MM.1S (cell line): ENCODE results near the gene SUPT16H.
A peak's percentile ranks its signal among the peaks of the same experiment; 100 is the strongest.

Experiments used
- DNase-seq: peaks from one replicate; pipeline ENCODE4 v3.0.0-alpha.2; 2015
- H2AFZ ChIP-seq: fragments of 300-600 bp; sonication (generic); 2 replicates; pipeline ENCODE4 v1.6.0; 2016; ENCODE audit warnings: antibody characterized with exemption, low read length
- H3F3A ChIP-seq: fragments of 300-600 bp; sonication (generic); 2 replicates; pipeline ENCODE4 v1.6.1; 2016; ENCODE audit warnings: mild to moderate bottlenecking, antibody characterized with exemption, low read length, moderate library complexity, mixed read lengths; ENCODE audit not compliant: insufficient read depth
- H3K27ac ChIP-seq: fragments of 300-600 bp; sonication (generic); 2 replicates; pipeline ENCODE4 v1.5.1; 2016; ENCODE audit warnings: mild to moderate bottlenecking, low read length
- H3K27me3 ChIP-seq: fragments of 300-600 bp; sonication (generic); replicated peaks from 2 replicates; pipeline ENCODE4 v1.6.0; 2016; ENCODE audit warnings: low read length; ENCODE audit not compliant: insufficient read depth
- H3K36me3 ChIP-seq: fragments of 300-600 bp; sonication (generic); replicated peaks from 2 replicates; pipeline ENCODE4 v1.6.1; 2016; ENCODE audit warnings: mild to moderate bottlenecking, low read length, mixed read lengths; ENCODE audit not compliant: insufficient read depth
- H3K4me1 ChIP-seq: fragments of 300-600 bp; sonication (generic); 2 replicates; pipeline ENCODE4 v1.6.1; 2016; ENCODE audit warnings: low read length, mixed read lengths
- H3K4me2 ChIP-seq: fragments of 300-600 bp; sonication (generic); 2 replicates; pipeline ENCODE4 v1.6.0; 2016; ENCODE audit warnings: low read depth, low read length
- H3K4me3 ChIP-seq: fragments of 300-600 bp; sonication (generic); 2 replicates; pipeline ENCODE4 v1.5.1; 2016; ENCODE audit warnings: low read length, mixed read lengths
- H3K79me2 ChIP-seq: fragments of 300-600 bp; sonication (generic); 2 replicates; pipeline ENCODE4 v1.6.1; 2016; ENCODE audit warnings: mixed run types, low read length, mixed read lengths
- H3K9ac ChIP-seq: fragments of 300-600 bp; sonication (generic); 2 replicates; pipeline ENCODE4 v1.6.1; 2016; ENCODE audit warnings: low read length, mixed read lengths
- H3K9me2 ChIP-seq: fragments of 300-600 bp; sonication (generic); replicated peaks from 2 replicates; pipeline ENCODE4 v1.6.1; 2016; ENCODE audit warnings: mild to moderate bottlenecking, low read length, mixed read lengths; ENCODE audit not compliant: insufficient read depth
- H3K9me3 ChIP-seq: fragments of 300-600 bp; sonication (generic); replicated peaks from 2 replicates; pipeline ENCODE4 v1.6.1; 2016; ENCODE audit warnings: mild to moderate bottlenecking, low read length, mixed read lengths; ENCODE audit not compliant: insufficient read depth
- H4K20me1 ChIP-seq: fragments of 300-600 bp; sonication (generic); 2 replicates; pipeline ENCODE4 v1.6.1; 2016; ENCODE audit warnings: mild to moderate bottlenecking, low read length, moderate library complexity, mixed read lengths; ENCODE audit not compliant: insufficient read depth
- CTCF ChIP-seq: fragments of 300-600 bp; sonication (generic); IDR thresholded peaks from 2 replicates; pipeline ENCODE4 v1.5.1; 2016; ENCODE audit warnings: antibody characterized with exemption, low read length, mixed read lengths
- EZH2 ChIP-seq: fragments of 300-600 bp; sonication (generic); optimal IDR thresholded peaks from 2 replicates; pipeline ENCODE3; 2017; ENCODE audit warnings: low read depth, mild to moderate bottlenecking, antibody characterized with exemption, low read length, mixed read lengths
- EZH2phosphoT487 ChIP-seq: fragments of 300-600 bp; sonication (generic); IDR thresholded peaks from 2 replicates; pipeline ENCODE4 v1.6.1; 2018; ENCODE audit warnings: antibody characterized with exemption, low read length

Gene SUPT16H

GRCh38 chr14:21395450-21395849 lies 11.6 kb upstream of the SUPT16H start:
- Histone ChIP-seq H3K4me3 (no peak overlapping the region), H3K27ac (no peak overlapping the region), H3K27me3 (no peaks in the 10 kb centered on the region), H3K4me1 (no peaks in the 10 kb centered on the region), H3K4me2 (no peak overlapping the region), H3K9me3 (no peaks in the 10 kb centered on the region), H3F3A (no peaks in the 10 kb centered on the region), H3K9ac (no peak overlapping the region), H2AFZ (no peak overlapping the region), H4K20me1 (no peaks in the 10 kb centered on the region), H3K36me3 (no peaks in the 10 kb centered on the region), H3K79me2 (no peaks in the 10 kb centered on the region), H3K9me2 (no peaks in the 10 kb centered on the region)
- TF ChIP-seq CTCF (no peak), EZH2 (no peak), EZH2phosphoT487 (no peak)
- no peak for DNase-seq

GRCh38 chr14:21385188-21385904 lies 1.5 kb upstream of the SUPT16H start:
- Histone ChIP-seq H3K4me2 (peak overlapping the region; percentile 84), H3F3A (peaks cover 10% of the 10 kb centered on the region; the same call in 1 of the 2 replicates), H3K9ac (peak overlapping the region; percentile 88; the same call in 1 of the 2 replicates), H3K9me3 (no peaks in the 10 kb centered on the region), H3K27me3 (no peaks in the 10 kb centered on the region), H2AFZ (no peak overlapping the region), H4K20me1 (no peaks in the 10 kb centered on the region), H3K4me3 (peak overlapping the region; percentile 87; the same call in 1 of the 2 replicates), H3K4me1 (peaks cover 10% of the 10 kb centered on the region; the same call in 1 of the 2 replicates), H3K79me2 (peaks cover 35% of the 10 kb centered on the region), H3K9me2 (no peaks in the 10 kb centered on the region), H3K36me3 (no peaks in the 10 kb centered on the region; the same call in 1 of the 2 replicates), H3K27ac (peak overlapping the region; percentile 88; the same call in 1 of the 2 replicates)
- TF ChIP-seq CTCF: no peak
- TF ChIP-seq EZH2phosphoT487: no peak
- TF ChIP-seq EZH2: no peak
- DNase-seq: no peak

- peak overlapping the region; percentile 82 for H2AFZ ChIP-seq
- no peaks in the 10 kb centered on the region for H3K27me3 ChIP-seq
- TF ChIP-seq CTCF (no peak), EZH2phosphoT487 (no peak)
- peak overlapping the region; percentile 88; the same call in 1 of the 2 replicates for H3K27ac ChIP-seq
- H3K9me2 ChIP-seq: no peaks in the 10 kb centered on the region
- H3K4me3 ChIP-seq: peak overlapping the region; percentile 87
- H4K20me1 ChIP-seq: no peaks in the 10 kb centered on the region
- peaks cover 43% of the 10 kb centered on the region for H3K79me2 ChIP-seq
- H3F3A ChIP-seq: peaks cover 17% of the 10 kb centered on the region
- H3K4me2 ChIP-seq: peak overlapping the region; percentile 84
- peak overlapping the region; percentile 88 for H3K9ac ChIP-seq
- no peaks in the 10 kb centered on the region; the same call in 1 of the 2 replicates for H3K36me3 ChIP-seq
- peaks cover 10% of the 10 kb centered on the region; the same call in 1 of the 2 replicates for H3K4me1 ChIP-seq
- no peaks in the 10 kb centered on the region for H3K9me3 ChIP-seq
- DNase-seq: peak; percentile 21
Measured at GRCh38 chr14:21384494-21384851, 654 bp upstream of the SUPT16H start.
